T-helper 1 cell treated with Interleukin-12 subunit alpha and Interleukin-12 subunit beta and Interleukin-4 antibody, amounts not matched to agents 30 ng/mL and 1 ng/mL, for 36 hours (primary cell): Measurements from ENCODE around the gene OST4. TPM values are rescaled to one million over a fixed set of nuclear protein-coding genes. Genes with fewer than 3 reads are reported as not detected.

Source experiments
- intact Hi-C: fragments of 100-400 bp; cut with micrococcal nuclease; formaldehyde crosslinking; loops from one replicate; pipeline ENCODE4 v1.15.1; 2024
- total RNA-seq: library from RNA; stranded (reverse); gene quantifications from 2 replicates; pipeline ENCODE4 v1.2.3, GENCODE V29; 2022

OST4 gene
- total RNA-seq, 1 donor from 2014 or later, result 390 TPM

- intact Hi-C loops, result no loop called here
Measured at GRCh38 chr2:27093430-27094352, 22.2 kb upstream of the OST4 start.

GRCh38 chr2:27092696-27093429 is 21.4 kb upstream of the OST4 start:
- intact Hi-C loops, result no loop called here

DNA sequence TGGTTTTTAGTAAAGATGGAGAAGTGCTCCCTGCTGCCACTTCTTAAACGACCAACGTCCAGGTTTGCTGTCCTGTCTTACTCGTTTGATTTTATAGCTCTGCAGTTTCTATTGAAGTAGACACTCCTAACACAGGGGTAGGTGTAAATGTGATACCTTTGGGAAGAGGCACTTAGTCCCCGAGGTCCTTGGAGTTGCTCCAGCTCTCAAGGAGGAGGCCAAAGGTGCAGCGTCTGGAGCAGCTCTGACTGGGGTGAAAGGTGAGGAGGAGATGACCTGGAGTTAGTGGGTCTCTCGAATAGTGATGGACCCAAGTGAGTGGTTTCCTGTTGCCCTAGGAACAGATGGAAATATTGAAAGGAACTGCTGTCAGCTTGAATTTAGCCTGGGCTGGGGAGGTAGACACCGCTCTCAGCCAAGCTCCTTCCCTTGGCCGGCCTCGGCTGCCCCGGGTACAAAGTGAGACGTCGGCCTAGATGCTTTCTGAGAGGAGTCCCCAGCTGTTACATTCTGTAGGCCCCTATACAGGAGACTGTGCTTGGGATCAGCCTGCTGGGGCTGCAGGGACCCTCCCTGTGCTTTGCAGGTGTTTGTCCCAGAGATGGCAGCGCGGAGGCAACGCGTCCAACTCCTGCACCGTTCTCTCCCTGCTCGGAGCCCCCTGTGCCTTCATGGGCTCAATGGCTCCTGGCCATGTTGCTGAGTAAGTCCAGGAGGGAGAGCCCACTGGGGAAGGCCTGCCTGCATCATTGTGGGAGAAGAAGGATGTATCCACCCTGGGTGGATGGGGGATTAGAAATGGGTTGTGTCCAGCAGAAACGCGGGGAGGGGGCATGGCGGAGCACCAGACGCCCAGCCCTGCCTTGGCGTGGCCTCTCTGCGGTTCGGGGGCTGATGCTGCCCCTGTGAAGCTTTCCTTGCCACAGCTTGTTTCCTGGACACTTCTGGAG is 20.6 kb upstream of the OST4 start:
- intact Hi-C loops, result no loop called here

GRCh38 chr2:27089111-27089954 is 17.9 kb upstream of the OST4 start:
- intact Hi-C loops, result loop anchor here (10.0 kb wide), 2 partner anchors 575 to 1785 kb away; partner anchors contain the start of genes SLC4A1AP, SUPT7L and TRMT61B

DNA sequence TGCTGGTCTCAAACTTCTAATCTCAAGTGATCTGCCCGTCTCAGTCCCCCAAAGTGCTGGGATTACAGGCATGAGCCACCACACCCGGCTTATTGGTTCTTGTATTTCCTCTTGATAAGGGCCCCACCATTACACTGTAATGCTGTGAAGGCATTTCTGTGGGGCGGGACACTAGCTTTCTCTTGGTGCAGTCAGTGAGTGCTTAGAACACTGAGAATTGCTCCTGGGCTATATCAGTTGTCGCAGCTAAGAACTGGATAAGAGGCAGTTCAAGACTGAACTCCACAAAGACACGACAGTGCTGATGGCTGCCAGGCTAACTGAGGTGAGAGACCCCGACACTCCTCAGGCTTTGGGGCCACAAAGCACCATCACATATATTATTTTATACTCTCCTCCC is 17.2 kb upstream of the OST4 start:
- intact Hi-C loops, result loop anchor here (10.0 kb wide), 2 partner anchors 576 to 1786 kb away; partner anchors contain the start of genes SLC4A1AP, SUPT7L and TRMT61B

- intact Hi-C loops, result loop anchor here (2.0 to 10.0 kb wide), 3 partner anchors 175 to 1787 kb away; partner anchors contain the start of genes SLC30A3, SLC4A1AP, SUPT7L and TRMT61B
Measured at GRCh38 chr2:27087823-27088410, 16.5 kb upstream of the OST4 start.

DNA sequence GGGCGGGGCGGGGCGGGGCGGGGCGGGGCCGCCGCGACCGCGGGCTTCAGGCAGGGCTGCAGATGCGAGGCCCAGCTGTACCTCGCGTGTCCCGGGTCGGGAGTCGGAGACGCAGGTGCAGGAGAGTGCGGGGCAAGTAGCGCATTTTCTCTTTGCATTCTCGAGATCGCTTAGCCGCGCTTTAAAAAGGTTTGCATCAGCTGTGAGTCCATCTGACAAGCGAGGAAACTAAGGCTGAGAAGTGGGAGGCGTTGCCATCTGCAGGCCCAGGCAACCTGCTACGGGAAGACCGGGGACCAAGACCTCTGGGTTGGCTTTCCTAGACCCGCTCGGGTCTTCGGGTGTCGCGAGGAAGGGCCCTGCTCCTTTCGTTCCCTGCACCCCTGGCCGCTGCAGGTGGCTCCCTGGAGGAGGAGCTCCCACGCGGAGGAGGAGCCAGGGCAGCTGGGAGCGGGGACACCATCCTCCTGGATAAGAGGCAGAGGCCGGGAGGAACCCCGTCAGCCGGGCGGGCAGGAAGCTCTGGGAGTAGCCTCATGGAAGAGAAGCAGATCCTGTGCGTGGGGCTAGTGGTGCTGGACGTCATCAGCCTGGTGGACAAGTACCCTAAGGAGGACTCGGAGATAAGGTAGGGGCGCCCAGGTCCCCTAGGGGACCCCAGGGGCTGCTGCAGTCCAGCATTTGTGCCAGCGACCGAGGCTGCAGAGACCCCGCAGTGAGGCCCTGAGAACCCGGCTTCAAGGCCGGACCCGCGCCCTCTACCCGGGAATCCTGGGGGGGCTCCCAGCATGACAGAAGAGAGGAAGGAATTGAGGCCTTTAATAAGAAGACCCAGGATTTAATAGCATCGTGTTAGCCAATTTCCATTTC is 15.5 kb upstream of the OST4 start, which contains the start of gene KHK:
Gene KHK, plus strand, starts transcription at position 49 of the 870 bp plus-strand sequence. Its CDS starts 488 bp downstream, at position 537.
- intact Hi-C loops, result loop anchor here (1.0 to 10.0 kb wide), 13 partner anchors 9 to 1788 kb away; partner anchors contain the start of genes AGBL5, ATRAID, CAD and GTF3C2

DNA sequence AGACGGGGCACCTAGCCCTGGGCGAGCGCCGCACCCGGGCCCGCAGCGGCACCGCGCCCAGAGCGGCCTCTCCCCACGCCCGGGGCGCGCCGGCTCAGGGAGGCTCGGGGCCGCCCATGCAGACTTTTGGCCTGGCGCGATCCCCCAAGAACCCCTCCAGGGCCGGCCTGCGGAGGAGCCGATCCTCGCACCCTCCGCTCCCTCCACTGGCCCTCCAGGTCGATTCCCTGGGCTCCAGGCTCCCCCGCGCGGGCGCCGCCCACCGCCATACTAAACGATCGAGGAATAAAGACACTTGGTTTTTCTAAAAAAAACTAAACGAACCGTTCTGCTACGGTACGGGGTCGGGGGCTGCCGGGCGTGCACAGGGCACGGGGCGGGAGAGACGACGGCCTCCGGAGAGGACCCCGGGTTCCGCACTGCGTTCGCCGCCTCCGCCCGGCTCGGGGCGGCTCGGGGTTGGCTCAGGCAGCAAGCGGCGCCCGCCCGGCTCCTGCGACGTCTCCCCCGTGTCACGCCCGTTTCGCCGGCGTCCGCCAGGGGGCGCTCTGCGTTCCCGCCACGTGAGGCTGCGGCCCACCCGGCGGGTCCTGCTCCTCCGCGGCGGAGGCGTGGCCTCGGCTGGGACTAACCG is 14.8 kb upstream of the OST4 start:
- intact Hi-C loops, result loop anchor here (1.0 to 10.0 kb wide), 13 partner anchors 10 to 1789 kb away; partner anchors contain the start of genes AGBL5, ATRAID, CAD and GTF3C2

DNA sequence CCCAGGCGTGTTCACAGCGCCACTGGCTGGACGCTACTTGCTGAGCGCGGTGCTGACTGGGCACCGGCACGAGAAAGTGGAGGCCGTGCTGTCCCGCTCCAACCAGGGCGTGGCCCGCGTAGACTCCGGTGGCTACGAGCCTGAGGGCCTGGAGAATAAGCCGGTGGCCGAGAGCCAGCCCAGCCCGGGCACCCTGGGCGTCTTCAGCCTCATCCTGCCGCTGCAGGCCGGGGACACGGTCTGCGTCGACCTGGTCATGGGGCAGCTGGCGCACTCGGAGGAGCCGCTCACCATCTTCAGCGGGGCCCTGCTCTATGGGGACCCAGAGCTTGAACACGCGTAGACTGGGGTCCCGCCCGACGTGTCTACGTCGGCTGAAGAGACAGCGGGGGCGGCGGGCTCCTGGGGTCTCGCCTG is 14.2 kb upstream of the OST4 start:
- intact Hi-C loops, result loop anchor here (1.0 to 10.0 kb wide), 13 partner anchors 11 to 1789 kb away; partner anchors contain the start of genes AGBL5, ATRAID, CAD and GTF3C2

- intact Hi-C loops, result loop anchor here (10.0 kb wide), 2 partner anchors 580 to 1790 kb away; partner anchors contain the start of genes SLC4A1AP, SUPT7L and TRMT61B
Measured at GRCh38 chr2:27085062-27085672, 13.7 kb upstream of the OST4 start.

DNA sequence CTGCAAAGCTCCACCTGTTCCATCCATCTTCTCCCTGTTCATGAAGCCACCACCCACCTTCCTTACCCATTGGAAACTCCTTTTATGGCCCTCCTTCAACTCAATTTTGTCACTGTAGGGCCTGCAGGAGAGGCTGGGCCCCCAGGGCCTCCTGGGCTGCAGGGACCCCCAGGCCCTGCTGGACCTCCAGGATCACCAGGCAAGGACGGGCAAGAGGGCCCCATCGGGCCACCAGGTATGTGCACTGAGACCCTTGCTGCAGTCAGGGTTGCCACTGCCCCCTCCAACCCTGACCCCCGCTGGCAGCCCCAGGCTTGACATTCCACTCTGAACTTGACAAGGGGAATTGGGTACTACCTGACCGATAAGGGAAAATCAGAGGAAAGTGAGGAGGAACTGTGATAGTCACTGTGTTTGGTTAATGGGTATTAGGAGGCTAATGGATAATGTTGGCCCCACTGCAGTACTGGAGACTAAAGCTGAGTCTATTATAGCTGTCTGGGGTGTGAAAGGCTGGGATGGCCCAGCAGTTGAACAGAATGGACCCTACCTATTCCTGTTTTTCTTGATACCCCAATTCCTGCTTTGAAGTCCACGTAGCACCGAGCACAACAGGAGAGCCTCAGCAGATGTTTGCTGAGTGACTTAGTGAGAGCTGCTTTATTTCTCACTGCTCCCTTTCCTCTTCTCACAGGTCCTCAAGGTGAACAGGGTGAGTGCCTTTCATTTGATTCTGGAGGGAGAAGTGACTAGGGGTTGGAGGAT is 13.0 kb upstream of the OST4 start:
- intact Hi-C loops, result loop anchor here (5.0 to 10.0 kb wide), 3 partner anchors 297 to 1790 kb away; partner anchors contain the start of genes CENPA, SLC4A1AP, SUPT7L and TRMT61B

DNA sequence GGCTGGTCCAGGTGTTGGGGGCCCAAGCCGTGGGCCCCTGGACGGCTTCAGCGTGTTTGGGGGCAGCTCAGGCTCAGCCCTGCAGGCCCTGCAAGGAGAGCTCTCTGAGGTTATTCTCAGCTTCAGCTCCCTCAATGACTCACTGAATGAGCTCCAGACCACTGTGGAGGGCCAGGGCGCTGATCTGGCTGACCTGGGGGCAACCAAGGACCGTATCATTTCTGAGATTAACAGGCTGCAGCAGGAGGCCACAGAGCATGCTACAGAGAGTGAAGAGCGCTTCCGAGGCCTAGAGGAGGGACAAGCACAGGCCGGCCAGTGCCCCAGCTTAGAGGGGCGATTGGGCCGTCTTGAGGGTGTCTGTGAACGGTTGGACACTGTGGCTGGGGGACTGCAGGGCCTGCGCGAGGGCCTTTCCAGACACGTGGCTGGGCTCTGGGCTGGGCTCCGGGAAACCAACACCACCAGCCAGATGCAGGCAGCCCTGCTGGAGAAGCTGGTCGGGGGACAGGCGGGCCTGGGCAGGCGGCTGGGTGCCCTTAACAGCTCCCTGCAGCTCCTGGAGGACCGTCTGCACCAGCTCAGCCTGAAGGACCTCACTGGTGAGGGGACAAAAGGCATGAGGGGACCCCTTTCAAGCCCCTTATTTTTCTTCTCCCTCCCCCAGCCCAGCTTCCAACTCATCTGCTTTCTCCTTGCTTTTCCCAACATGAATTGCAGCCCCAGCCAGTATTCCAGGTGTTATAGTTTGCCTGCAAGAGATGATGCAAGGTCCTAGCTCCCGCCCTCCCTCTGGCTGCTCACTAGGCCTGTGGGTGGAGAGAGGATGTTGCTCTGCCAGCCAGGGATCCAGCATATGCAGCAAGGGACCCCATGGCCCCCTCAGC is 12.2 kb upstream of the OST4 start:
- intact Hi-C loops, result loop anchor here (5.0 to 10.0 kb wide), 3 partner anchors 296 to 1791 kb away; partner anchors contain the start of genes CENPA, SLC4A1AP, SUPT7L and TRMT61B

DNA sequence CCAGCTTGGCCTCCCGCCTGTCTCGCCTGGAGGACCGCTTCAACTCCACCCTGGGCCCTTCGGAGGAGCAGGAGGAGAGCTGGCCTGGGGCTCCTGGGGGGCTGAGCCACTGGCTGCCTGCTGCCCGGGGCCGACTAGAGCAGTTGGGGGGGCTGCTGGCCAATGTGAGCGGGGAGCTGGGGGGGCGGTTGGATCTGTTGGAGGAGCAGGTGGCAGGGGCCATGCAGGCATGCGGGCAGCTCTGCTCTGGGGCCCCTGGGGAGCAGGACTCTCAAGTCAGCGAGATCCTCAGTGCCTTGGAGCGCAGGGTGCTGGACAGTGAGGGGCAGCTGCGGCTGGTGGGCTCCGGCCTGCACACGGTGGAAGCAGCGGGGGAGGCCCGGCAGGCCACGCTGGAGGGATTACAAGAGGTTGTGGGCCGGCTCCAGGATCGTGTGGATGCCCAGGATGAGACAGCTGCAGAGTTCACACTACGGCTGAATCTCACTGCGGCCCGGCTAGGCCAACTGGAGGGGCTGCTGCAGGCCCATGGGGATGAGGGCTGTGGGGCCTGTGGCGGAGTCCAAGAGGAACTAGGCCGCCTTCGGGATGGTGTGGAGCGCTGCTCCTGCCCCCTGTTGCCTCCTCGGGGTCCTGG is 11.4 kb upstream of the OST4 start:
- intact Hi-C loops, result loop anchor here (5.0 to 10.0 kb wide), 3 partner anchors 296 to 1792 kb away; partner anchors contain the start of genes CENPA, SLC4A1AP, SUPT7L and TRMT61B
